ENCODE measurements around the gene IRX4.

Gene IRX4

GRCh38 chr5:1836176-1836890 is 46.4 kb downstream of the IRX4 start:
- no peak for DNase-seq (ENCODE audit: low read depth)

- no peak for DNase-seq (ENCODE audit: low read depth)
Observed at GRCh38 chr5:1835431-1835830, 47.3 kb downstream of the IRX4 start.

- DNase-seq (ENCODE audit: low read depth) = no peak
Observed at GRCh38 chr5:1834721-1835429, 47.9 kb downstream of the IRX4 start.

DNA sequence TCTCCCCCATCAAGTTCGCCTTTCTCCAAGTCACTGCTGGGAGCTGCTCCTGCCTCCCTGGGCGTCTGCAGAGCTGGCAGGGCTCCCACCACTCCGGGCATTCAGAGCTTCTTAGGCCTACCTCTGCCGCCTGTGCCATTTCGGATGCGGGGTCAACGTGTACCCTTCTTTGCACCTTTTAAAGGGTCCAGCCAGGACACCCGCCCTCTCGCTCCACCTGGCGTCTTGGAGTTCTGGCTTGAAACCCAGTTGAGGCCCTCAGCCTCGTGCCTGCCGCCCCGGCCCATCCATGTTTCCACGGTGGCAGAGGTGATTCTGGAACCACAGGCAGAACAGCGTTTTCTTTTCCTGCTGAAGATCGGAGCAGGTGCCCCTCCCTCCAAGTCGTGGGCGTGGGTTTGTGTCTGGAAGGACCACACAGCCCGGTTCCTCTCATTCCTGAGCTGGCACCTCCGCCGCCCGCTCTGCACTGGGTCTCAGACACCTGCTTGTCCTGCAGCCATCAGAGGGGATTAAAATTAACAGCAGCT is 48.6 kb downstream of the IRX4 start:
- DNase-seq (ENCODE audit: low read depth) = no peak

GRCh38 chr5:1833264-1834021 is 49.3 kb downstream of the IRX4 start:
- no peak for DNase-seq (ENCODE audit: low read depth)

GRCh38 chr5:1832511-1833250 is 50.0 kb downstream of the IRX4 start:
- DNase-seq (ENCODE audit: low read depth) = no peak

DNA sequence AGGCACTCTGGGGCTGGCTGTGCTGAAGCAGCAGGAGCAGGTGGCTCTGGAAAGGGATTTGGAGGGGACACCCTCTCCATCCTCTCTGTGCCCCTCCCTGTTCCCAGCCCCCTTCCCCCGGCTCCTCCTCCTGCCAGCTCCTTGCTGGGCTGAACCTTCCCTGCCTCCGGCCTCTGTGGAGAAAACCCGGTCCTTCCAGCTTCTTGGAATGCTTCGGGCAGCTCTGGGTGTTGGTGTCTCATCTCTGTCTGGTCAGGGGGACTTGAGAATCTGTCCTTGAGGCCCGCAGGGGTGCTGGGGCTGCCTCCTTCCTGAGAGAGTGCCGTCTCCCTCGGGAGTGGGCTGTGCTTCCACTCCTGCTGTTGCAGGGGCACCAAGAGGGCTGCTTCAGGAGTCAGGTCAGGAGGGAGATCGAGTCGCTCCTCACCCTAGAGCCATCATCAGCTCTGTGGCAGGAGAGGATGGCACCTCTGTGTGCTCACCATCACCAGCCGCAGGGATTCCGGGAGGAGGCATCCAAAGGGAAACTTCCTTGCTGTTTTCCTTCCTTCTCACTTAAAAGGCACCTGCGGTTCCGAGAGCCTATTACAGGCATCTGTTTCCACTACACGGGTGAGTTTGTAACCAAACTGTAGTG is 50.9 kb downstream of the IRX4 start:
- DNase-seq (ENCODE audit: low read depth) = no peak

- DNase-seq (ENCODE audit: low read depth) = no peak
Observed at GRCh38 chr5:1831257-1831656, 51.5 kb downstream of the IRX4 start.

GRCh38 chr5:1830571-1831228 is 52.0 kb downstream of the IRX4 start:
- DNase-seq (ENCODE audit: low read depth) = no peak

- no peak for DNase-seq (ENCODE audit: low read depth)
Observed at GRCh38 chr5:1827886-1828397, 54.8 kb downstream of the IRX4 start.
